Fibroblast of lung (primary cell): ENCODE data around the gene IGSF21.

Experiments
- CTCF ChIP-seq, 2 donors: IDR thresholded peaks in 1 of 2; conservative IDR thresholded peaks in 1 of 2; 1 replicate in 1 of 2; 2 replicates in 1 of 2; pipeline ENCODE4 v1.5.1; 2011 to 2012; ENCODE audit warnings: low read length in 2 of 2, control low read depth in 1 of 2, inconsistent platforms in 1 of 2, low read depth in 1 of 2, mild to moderate bottlenecking in 1 of 2
- EZH2 ChIP-seq: IDR thresholded peaks from 2 replicates; pipeline ENCODE4 v1.5.1; 2012; ENCODE audit warnings: low read length, control low read depth, mild to moderate bottlenecking; ENCODE audit errors: missing control alignments

- TF ChIP-seq CTCF (conservative IDR thresholded peaks at IDR 0.05 in 1 of 2, IDR thresholded peaks at IDR 0.05 in 1 of 2; ENCODE audit: low read depth in 1 of 2, low read length in 2 of 2) = no peak
- no peak for TF ChIP-seq EZH2
These were observed 218.8 kb downstream of the IGSF21 start for GRCh38 chr1:18326211-18326897.
